MM.1S (cell line): ENCODE measurements around the gene MNS1.

Experiments
- CTCF ChIP-seq: fragments of 300-600 bp; sonication (generic); IDR thresholded peaks from 2 replicates; pipeline ENCODE4 v1.5.1; 2016; ENCODE audit warnings: antibody characterized with exemption, low read length, mixed read lengths
- EZH2 ChIP-seq: fragments of 300-600 bp; sonication (generic); optimal IDR thresholded peaks from 2 replicates; pipeline ENCODE3; 2017; ENCODE audit warnings: low read depth, mild to moderate bottlenecking, antibody characterized with exemption, low read length, mixed read lengths
- EZH2phosphoT487 ChIP-seq: fragments of 300-600 bp; sonication (generic); IDR thresholded peaks from 2 replicates; pipeline ENCODE4 v1.6.1; 2018; ENCODE audit warnings: antibody characterized with exemption, low read length

- no peak for TF ChIP-seq EZH2
- no peak for TF ChIP-seq CTCF
- TF ChIP-seq EZH2phosphoT487: no peak
These were observed 8.1 kb upstream of the MNS1 start for GRCh38 chr15:56473017-56473416.
